ENCODE measurements around the gene C11orf68. TPM values are rescaled to one million over a fixed set of nuclear protein-coding genes. Genes with fewer than 3 reads are reported as not detected.

C11orf68 gene
- total and polyA plus RNA-seq, 2 of the 8 experiments (the other 6 are each of a cell fraction or from before 2014, with no cell fraction given) = 24.0 to 51.2 TPM

- Histone ChIP-seq H2BK20ac (ENCODE audit: low read length) (no peak overlapping the region), H3K14ac (ENCODE audit: insufficient read length) (no peak overlapping the region), H3K23me2 (ENCODE audit: low read depth, low read length) (peaks cover 13% of the 10 kb centered on the region; the same call in 1 of the 2 replicates), H3K23ac (ENCODE audit: insufficient read length) (no peak overlapping the region), H3K36me3 (ENCODE audit: control insufficient read depth in 2 of 4, insufficient read depth in 4 of 4, low read length in 3 of 4) (peaks cover 0 to 8% (median 5%) of the 10 kb centered on the region in 4 experiments; a peak in 4 of 8 replicates), H4K5ac (ENCODE audit: insufficient read length, low read depth, low read length) (no peak overlapping the region), H2AK5ac (ENCODE audit: low read depth, low read length) (no peak overlapping the region), H3K4ac (replicated peaks; ENCODE audit: insufficient read length, low read depth, low read length) (no peak overlapping the region), H3K27me3 (replicated peaks in 1 of 4; ENCODE audit: control insufficient read depth in 3 of 4, extremely low read depth in 1 of 4, insufficient read depth in 3 of 4, low read length in 3 of 4) (no peaks in the 10 kb centered on the region), H2BK5ac (ENCODE audit: low read depth, low read length) (no peak overlapping the region), H4K91ac (replicated peaks; ENCODE audit: insufficient read length, low read length) (no peak overlapping the region), H2BK120ac (replicated peaks; ENCODE audit: low read depth, low read length) (no peak overlapping the region), H2BK12ac (ENCODE audit: low read depth, low read length) (no peak overlapping the region), H4K8ac (ENCODE audit: extremely low read depth, insufficient read depth, low read length) (no peak overlapping the region), H3K4me2 (ENCODE audit: insufficient read depth in 1 of 2, low read depth in 2 of 2, low read length in 2 of 2) (peak overlapping the region in 1 of 2 experiments; percentile 86; a peak in 1 of 4 replicates), H3K79me2 (ENCODE audit: control insufficient read depth in 1 of 2, insufficient read depth in 2 of 2, low read length in 2 of 2) (peaks cover 0 to 7% of the 10 kb centered on the region in 2 experiments; a peak in 2 of 4 replicates), H2AFZ (ENCODE audit: low read length) (no peak overlapping the region), H3K9me3 (ENCODE audit: insufficient read depth in 2 of 2, low read depth in 1 of 2, low read length in 1 of 2) (no peaks in the 10 kb centered on the region), H4K20me1 (replicated peaks in 1 of 2; ENCODE audit: control insufficient read depth in 1 of 2, insufficient read depth in 2 of 2, low read length in 2 of 2) (peaks cover 0 to 3% of the 10 kb centered on the region in 2 experiments), H3K27ac (ENCODE audit: low read depth, low read length) (no peak overlapping the region), H3K4me1 (replicated peaks in 1 of 4; ENCODE audit: control insufficient read depth in 3 of 4, insufficient read depth in 4 of 4, low read length in 3 of 4) (peaks cover 0 to 15% (median 9%) of the 10 kb centered on the region in 4 experiments; a peak in 3 of 7 replicates), H3K9ac (replicated peaks in 1 of 4; ENCODE audit: extremely low read depth in 1 of 4, low read depth in 3 of 4, low read length in 3 of 4) (no peak overlapping the region), H3K18ac (ENCODE audit: extremely low read depth, low read length) (no peak overlapping the region), H3K56ac (replicated peaks; ENCODE audit: insufficient read length, low read depth, low read length) (no peak overlapping the region), H2BK15ac (ENCODE audit: low read length) (no peak overlapping the region), H3K79me1 (ENCODE audit: low read depth, low read length) (peaks cover 7% of the 10 kb centered on the region; the same call in 1 of the 2 replicates), H3K4me3 (ENCODE audit: extremely low read depth in 1 of 4, insufficient read depth in 2 of 4, low read depth in 3 of 4, low read length in 4 of 4) (no peak overlapping the region)
- ChIA-PET CTCF (ENCODE audit: partially characterized antibody) (interaction anchor here (0.6 to 3.5 kb wide), 9 partner anchors 9 to 95 kb away, joined by 3 to 19 read pairs (median 4); partner anchors contain the start of gene FIBP), POLR2A (ENCODE audit: partially characterized antibody) (interaction anchor here (0.8 to 1.3 kb wide), 2 partner anchors 11 to 19 kb away, joined by 3 to 4 read pairs; no protein-coding TSS in a partner anchor)
- WGBS, 2 experiments (ENCODE audit: extremely low coverage in 1 of 2, insufficient coverage in 1 of 2, insufficient read length in 1 of 2, insufficient replicate concordance in 2 of 2, low coverage in 1 of 2, low lambda C conversion rate in 2 of 2, missing lambda C conversion rate in 1 of 2) = 96% methylated on average over 5 of the region's 12 CpGs; no CpG with 5 or more reads in 1 of the 2 experiments
- DNase-seq (ENCODE audit: low read depth in 1 of 2, low spot score in 2 of 2) = no peak
- FAIRE-seq = no peak
- TF ChIP-seq BACH1 (IDR thresholded peaks at IDR 0.05; ENCODE audit: low read length) = no peak
- no peak for TF ChIP-seq KDM1A (IDR thresholded peaks at IDR 0.05; ENCODE audit: borderline replicate concordance, low read length)
- no peak for TF ChIP-seq HDAC6 (IDR thresholded peaks at IDR 0.05; ENCODE audit: low read depth, low read length)
Observed at GRCh38 chr11:65921033-65921555, 2.2 kb upstream of the C11orf68 start.
